AG10803 (cell line): ENCODE data around the gene CAMK2G.
A peak's percentile ranks its signal among the peaks of the same experiment; 100 is the strongest.

Experiments used
- DNase-seq: peaks from one replicate; pipeline ENCODE4 v3.0.0; 2010; ENCODE audit warnings: low read depth
- H3K4me3 ChIP-seq: 2 replicates; pipeline ENCODE4 v1.5.1; 2011; ENCODE audit warnings: mild to moderate bottlenecking, low read length, control low read depth
- TF ChIP-seq, protein P1 (sequence below): conservative IDR thresholded peaks from 2 replicates; pipeline ENCODE4 v1.5.1; 2011; ENCODE audit warnings: mild to moderate bottlenecking, low read length, control low read depth, inconsistent platforms

The CAMK2G gene

GRCh38 chr10:73866621-73867020, 7.7 kb downstream of the CAMK2G start:
- H3K4me3 ChIP-seq: no peak overlapping the region
- TF ChIP-seq, protein P1, sequence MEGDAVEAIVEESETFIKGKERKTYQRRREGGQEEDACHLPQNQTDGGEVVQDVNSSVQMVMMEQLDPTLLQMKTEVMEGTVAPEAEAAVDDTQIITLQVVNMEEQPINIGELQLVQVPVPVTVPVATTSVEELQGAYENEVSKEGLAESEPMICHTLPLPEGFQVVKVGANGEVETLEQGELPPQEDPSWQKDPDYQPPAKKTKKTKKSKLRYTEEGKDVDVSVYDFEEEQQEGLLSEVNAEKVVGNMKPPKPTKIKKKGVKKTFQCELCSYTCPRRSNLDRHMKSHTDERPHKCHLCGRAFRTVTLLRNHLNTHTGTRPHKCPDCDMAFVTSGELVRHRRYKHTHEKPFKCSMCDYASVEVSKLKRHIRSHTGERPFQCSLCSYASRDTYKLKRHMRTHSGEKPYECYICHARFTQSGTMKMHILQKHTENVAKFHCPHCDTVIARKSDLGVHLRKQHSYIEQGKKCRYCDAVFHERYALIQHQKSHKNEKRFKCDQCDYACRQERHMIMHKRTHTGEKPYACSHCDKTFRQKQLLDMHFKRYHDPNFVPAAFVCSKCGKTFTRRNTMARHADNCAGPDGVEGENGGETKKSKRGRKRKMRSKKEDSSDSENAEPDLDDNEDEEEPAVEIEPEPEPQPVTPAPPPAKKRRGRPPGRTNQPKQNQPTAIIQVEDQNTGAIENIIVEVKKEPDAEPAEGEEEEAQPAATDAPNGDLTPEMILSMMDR: no peak
- no peak for DNase-seq

- no peak for DNase-seq
- H3K4me3 ChIP-seq: no peak overlapping the region
- TF ChIP-seq, protein P1: no peak
These were observed 8.6 kb downstream of the CAMK2G start for GRCh38 chr10:73865459-73866442.

GRCh38 chr10:73865107-73865458, 9.3 kb downstream of the CAMK2G start:
- TF ChIP-seq, protein P1: no peak
- no peak overlapping the region for H3K4me3 ChIP-seq
- no peak for DNase-seq

- TF ChIP-seq, protein P1: no peak
- DNase-seq: no peak
- H3K4me3 ChIP-seq: no peak overlapping the region
These were observed 10.1 kb downstream of the CAMK2G start for GRCh38 chr10:73864229-73864628.

DNA sequence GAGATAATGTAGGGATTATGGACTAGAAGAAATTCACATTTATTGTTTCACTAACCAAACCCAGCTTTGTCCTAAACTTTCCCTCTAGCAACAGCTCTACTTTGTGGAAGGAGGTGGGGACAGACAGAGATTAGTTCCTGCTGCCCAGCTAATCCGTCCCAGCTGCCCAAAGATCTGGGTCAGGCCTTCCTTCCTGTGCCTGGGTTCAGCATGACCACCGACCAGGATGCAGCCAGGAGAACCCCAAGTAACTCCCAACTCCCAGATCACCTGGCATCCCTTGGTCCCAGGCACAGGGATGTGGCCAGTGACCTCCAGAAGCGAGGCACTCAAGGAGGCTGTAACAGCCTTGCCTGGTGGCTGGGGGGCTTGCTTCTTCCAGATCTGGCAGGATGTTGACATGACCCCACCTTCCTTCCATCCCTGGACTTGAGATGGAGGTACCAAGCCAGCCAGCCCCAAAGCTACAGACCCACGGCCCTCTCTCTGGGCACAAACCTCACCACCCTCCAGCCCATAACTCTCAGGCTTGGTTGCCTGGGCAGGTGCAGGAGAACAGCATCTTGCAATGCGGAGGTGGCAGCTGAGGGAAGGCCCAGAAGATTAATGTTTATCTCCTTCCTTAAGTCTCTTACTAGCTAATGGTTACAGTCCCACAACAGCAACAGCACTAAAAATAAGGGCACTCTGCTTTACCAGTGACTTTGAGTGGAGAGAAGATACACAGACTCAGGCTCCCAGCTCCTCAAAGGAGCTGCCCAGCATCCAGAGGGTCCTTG, 11.1 kb downstream of the CAMK2G start:
- TF ChIP-seq, protein P1: no peak
- no peak overlapping the region for H3K4me3 ChIP-seq
- DNase-seq: peak; percentile 31

DNA sequence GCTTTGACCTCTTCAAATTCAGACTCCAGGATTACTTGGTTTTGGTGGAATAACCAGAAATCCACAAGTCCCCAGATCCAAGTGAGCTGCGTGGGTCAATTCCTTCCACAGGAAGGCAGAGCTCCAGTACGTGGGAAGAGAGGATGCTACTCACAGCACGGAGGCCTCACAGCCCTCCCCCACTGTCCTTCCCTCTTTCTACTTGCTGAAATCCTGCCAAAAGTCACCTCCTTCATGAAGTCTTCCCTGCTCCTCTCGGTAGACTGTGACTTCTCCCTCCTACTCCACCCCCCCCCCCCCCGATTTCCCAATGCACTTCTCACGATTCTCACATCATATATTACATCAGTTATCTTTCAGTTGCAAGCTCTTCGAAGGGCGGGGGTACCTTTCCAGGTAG, 12.3 kb downstream of the CAMK2G start:
- TF ChIP-seq, protein P1: no peak; the same call in 1 of the 2 replicates
- no peak overlapping the region for H3K4me3 ChIP-seq
- no peak for DNase-seq
